ENCODE results near the gene ENPP6.

The ENPP6 gene

GRCh38 chr4:184099000-184099399 is 118.7 kb downstream of the ENPP6 start:
- TF ChIP-seq, protein P1, sequence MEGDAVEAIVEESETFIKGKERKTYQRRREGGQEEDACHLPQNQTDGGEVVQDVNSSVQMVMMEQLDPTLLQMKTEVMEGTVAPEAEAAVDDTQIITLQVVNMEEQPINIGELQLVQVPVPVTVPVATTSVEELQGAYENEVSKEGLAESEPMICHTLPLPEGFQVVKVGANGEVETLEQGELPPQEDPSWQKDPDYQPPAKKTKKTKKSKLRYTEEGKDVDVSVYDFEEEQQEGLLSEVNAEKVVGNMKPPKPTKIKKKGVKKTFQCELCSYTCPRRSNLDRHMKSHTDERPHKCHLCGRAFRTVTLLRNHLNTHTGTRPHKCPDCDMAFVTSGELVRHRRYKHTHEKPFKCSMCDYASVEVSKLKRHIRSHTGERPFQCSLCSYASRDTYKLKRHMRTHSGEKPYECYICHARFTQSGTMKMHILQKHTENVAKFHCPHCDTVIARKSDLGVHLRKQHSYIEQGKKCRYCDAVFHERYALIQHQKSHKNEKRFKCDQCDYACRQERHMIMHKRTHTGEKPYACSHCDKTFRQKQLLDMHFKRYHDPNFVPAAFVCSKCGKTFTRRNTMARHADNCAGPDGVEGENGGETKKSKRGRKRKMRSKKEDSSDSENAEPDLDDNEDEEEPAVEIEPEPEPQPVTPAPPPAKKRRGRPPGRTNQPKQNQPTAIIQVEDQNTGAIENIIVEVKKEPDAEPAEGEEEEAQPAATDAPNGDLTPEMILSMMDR (IDR thresholded peaks at IDR 0.05; ENCODE audit: insufficient read depth, low read length, poor library complexity, severe bottlenecking): no peak
- TF ChIP-seq EZH2phosphoT487 (conservative IDR thresholded peaks at IDR 0.05; ENCODE audit: low read length): no peak
- Histone ChIP-seq H3F3A (ENCODE audit: insufficient read depth) (no peaks in the 10 kb centered on the region), H3K9ac (ENCODE audit: low read length) (no peak overlapping the region), H3K36me3 (ENCODE audit: low read length) (no peaks in the 10 kb centered on the region), H3K9me2 (replicated peaks; ENCODE audit: insufficient read depth, low read length) (no peaks in the 10 kb centered on the region), H3K27ac (ENCODE audit: low read depth, low read length) (no peak overlapping the region), H2AFZ (ENCODE audit: low read depth, low read length, severe bottlenecking) (no peak overlapping the region), H3K9me3 (ENCODE audit: insufficient read depth, low read length) (no peaks in the 10 kb centered on the region), H3K79me2 (ENCODE audit: insufficient read depth, low read length) (no peaks in the 10 kb centered on the region), H3K27me3 (ENCODE audit: low read length) (no peaks in the 10 kb centered on the region), H3K4me3 (ENCODE audit: insufficient read depth, low read length, poor library complexity, severe bottlenecking) (no peak overlapping the region), H3K4me2 (ENCODE audit: low read depth, low read length, poor library complexity, severe bottlenecking) (no peak overlapping the region), H4K20me1 (ENCODE audit: low read depth, low read length) (no peaks in the 10 kb centered on the region)

- no peak overlapping the region for H2AFZ ChIP-seq (ENCODE audit: low read depth, low read length, severe bottlenecking)
- no peak overlapping the region for H3K4me2 ChIP-seq (ENCODE audit: low read depth, low read length, poor library complexity, severe bottlenecking)
Measured at GRCh38 chr4:184097815-184098214, 119.9 kb downstream of the ENPP6 start.

GRCh38 chr4:184097241-184097605 is 120.5 kb downstream of the ENPP6 start:
- Histone ChIP-seq H3K27ac (ENCODE audit: low read depth, low read length) (no peak overlapping the region), H3K9ac (ENCODE audit: low read length) (no peak overlapping the region), H2AFZ (ENCODE audit: low read depth, low read length, severe bottlenecking) (no peak overlapping the region)

More at GRCh38 chr4:184097815-184098214, 119.9 kb downstream of the ENPP6 start:
- Histone ChIP-seq H3K4me3 (ENCODE audit: insufficient read depth, low read length, poor library complexity, severe bottlenecking) (no peak overlapping the region), H3K36me3 (ENCODE audit: low read length) (no peaks in the 10 kb centered on the region), H3K27me3 (ENCODE audit: low read length) (no peaks in the 10 kb centered on the region), H4K20me1 (ENCODE audit: low read depth, low read length) (no peaks in the 10 kb centered on the region), H3K9me3 (ENCODE audit: insufficient read depth, low read length) (no peaks in the 10 kb centered on the region), H3K79me2 (ENCODE audit: insufficient read depth, low read length) (no peaks in the 10 kb centered on the region), H3K9ac (ENCODE audit: low read length) (no peak overlapping the region), H3F3A (ENCODE audit: insufficient read depth) (no peaks in the 10 kb centered on the region), H3K27ac (ENCODE audit: low read depth, low read length) (no peak overlapping the region), H3K9me2 (replicated peaks; ENCODE audit: insufficient read depth, low read length) (no peaks in the 10 kb centered on the region)
- TF ChIP-seq EZH2phosphoT487 (conservative IDR thresholded peaks at IDR 0.05; ENCODE audit: low read length): no peak
- TF ChIP-seq, protein P1 (IDR thresholded peaks at IDR 0.05; ENCODE audit: insufficient read depth, low read length, poor library complexity, severe bottlenecking): no peak

DNA sequence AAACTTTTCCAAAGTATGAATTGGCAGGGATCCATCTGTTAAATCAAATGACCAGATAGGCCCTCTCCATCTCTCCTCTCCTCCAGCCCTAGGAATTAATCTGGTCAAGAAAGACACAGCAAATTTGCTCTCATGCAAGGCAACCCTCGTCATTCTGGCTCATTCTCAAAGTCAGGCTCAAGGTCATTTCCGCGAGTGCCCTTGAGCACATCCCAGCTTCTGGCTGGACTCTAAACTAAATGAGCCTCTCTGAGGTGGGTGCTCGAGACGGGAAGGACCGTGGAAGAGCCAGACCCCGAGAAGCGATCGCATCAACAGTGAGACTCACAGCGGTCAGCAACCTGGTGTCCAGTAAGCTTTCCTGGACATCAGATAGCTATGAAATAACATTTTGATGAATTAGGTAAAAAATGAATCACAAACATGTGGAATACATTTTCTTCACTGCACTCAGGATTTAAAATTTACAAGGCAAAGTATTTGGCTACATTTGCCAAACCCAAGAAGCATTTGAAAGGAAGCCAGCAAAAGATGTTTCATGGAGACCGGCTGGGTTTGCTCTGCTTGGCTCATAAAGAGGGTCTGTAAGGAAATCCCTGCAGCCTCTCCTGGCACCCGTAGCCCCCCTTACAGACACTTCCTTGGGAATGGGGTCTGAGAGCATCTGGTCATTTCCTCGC is 121.0 kb downstream of the ENPP6 start:
- Histone ChIP-seq H3K36me3 (ENCODE audit: low read length) (no peaks in the 10 kb centered on the region), H3K79me2 (ENCODE audit: insufficient read depth, low read length) (no peaks in the 10 kb centered on the region), H3K9me3 (ENCODE audit: insufficient read depth, low read length) (no peaks in the 10 kb centered on the region), H3K9ac (ENCODE audit: low read length) (no peak overlapping the region), H3K4me3 (ENCODE audit: insufficient read depth, low read length, poor library complexity, severe bottlenecking) (no peak overlapping the region), H3K27me3 (ENCODE audit: low read length) (no peaks in the 10 kb centered on the region), H3K27ac (ENCODE audit: low read depth, low read length) (no peak overlapping the region), H3F3A (ENCODE audit: insufficient read depth) (no peaks in the 10 kb centered on the region), H3K4me2 (ENCODE audit: low read depth, low read length, poor library complexity, severe bottlenecking) (no peak overlapping the region), H2AFZ (ENCODE audit: low read depth, low read length, severe bottlenecking) (no peak overlapping the region), H3K9me2 (replicated peaks; ENCODE audit: insufficient read depth, low read length) (no peaks in the 10 kb centered on the region), H4K20me1 (ENCODE audit: low read depth, low read length) (no peaks in the 10 kb centered on the region)
- TF ChIP-seq EZH2phosphoT487 (conservative IDR thresholded peaks at IDR 0.05; ENCODE audit: low read length): no peak
- TF ChIP-seq, protein P1 (IDR thresholded peaks at IDR 0.05; ENCODE audit: insufficient read depth, low read length, poor library complexity, severe bottlenecking): no peak

More at GRCh38 chr4:184097241-184097605, 120.5 kb downstream of the ENPP6 start:
- no peaks in the 10 kb centered on the region for H3K79me2 ChIP-seq (ENCODE audit: insufficient read depth, low read length)
- no peaks in the 10 kb centered on the region for H3K9me2 ChIP-seq (replicated peaks; ENCODE audit: insufficient read depth, low read length)
- H3K9me3 ChIP-seq (ENCODE audit: insufficient read depth, low read length): no peaks in the 10 kb centered on the region
- no peak overlapping the region for H3K4me3 ChIP-seq (ENCODE audit: insufficient read depth, low read length, poor library complexity, severe bottlenecking)
- no peaks in the 10 kb centered on the region for H4K20me1 ChIP-seq (ENCODE audit: low read depth, low read length)
- H3K36me3 ChIP-seq (ENCODE audit: low read length): no peaks in the 10 kb centered on the region
- TF ChIP-seq EZH2phosphoT487 (conservative IDR thresholded peaks at IDR 0.05; ENCODE audit: low read length): no peak
- H3F3A ChIP-seq (ENCODE audit: insufficient read depth): no peaks in the 10 kb centered on the region
- no peaks in the 10 kb centered on the region for H3K27me3 ChIP-seq (ENCODE audit: low read length)
- no peak overlapping the region for H3K4me2 ChIP-seq (ENCODE audit: low read depth, low read length, poor library complexity, severe bottlenecking)
